Activated CD4-positive, alpha-beta T cell treated with anti-CD3 and anti-CD28 coated beads for 48 hours (primary cell): ENCODE data around the gene FNTB.

ENCODE experiments used
- DNase-seq: peaks from one replicate; pipeline ENCODE4 v3.0.0-alpha.2; 2020

FNTB gene

GRCh38 chr14:65095633-65096205, 109.0 kb downstream of the FNTB start:
- DNase-seq: no peak

GRCh38 chr14:65096323-65097089, 109.8 kb downstream of the FNTB start:
- peak; percentile 37 for DNase-seq

- DNase-seq: no peak
These were observed 111.9 kb downstream of the FNTB start for GRCh38 chr14:65098586-65098985.

- DNase-seq: no peak
These were observed 114.3 kb downstream of the FNTB start for GRCh38 chr14:65100922-65101541.

- DNase-seq: peak; percentile 26
These were observed 115.1 kb downstream of the FNTB start for GRCh38 chr14:65101631-65102440.

- peak; percentile 99 for DNase-seq
These were observed 115.9 kb downstream of the FNTB start, which contains the start of gene MAX for GRCh38 chr14:65102441-65103149. Gene MAX, minus strand, starts transcription at chr14:65102517. Its CDS starts 178 bp downstream, at chr14:65102339.

GRCh38 chr14:65103150-65103760, 116.6 kb downstream of the FNTB start:
- peak; percentile 35 for DNase-seq

GRCh38 chr14:65104791-65105190, 118.1 kb downstream of the FNTB start:
- no peak for DNase-seq

GRCh38 chr14:65106316-65106715, 119.6 kb downstream of the FNTB start:
- no peak for DNase-seq

- DNase-seq: no peak
These were observed 120.0 kb downstream of the FNTB start for GRCh38 chr14:65106736-65107135.

- no peak for DNase-seq
These were observed 120.5 kb downstream of the FNTB start for GRCh38 chr14:65107200-65107599.

- DNase-seq: no peak
These were observed 122.7 kb downstream of the FNTB start for GRCh38 chr14:65109357-65109756.

- DNase-seq: no peak
These were observed 123.8 kb downstream of the FNTB start for GRCh38 chr14:65110525-65110924.
